A549 (cell line): ENCODE results near the gene PDIA3.

Source experiments
- EP300 ChIP-seq, 2 experiments: fragments of >200 bp; sonication (Bioruptor Twin); formaldehyde crosslinking; IDR thresholded peaks; 2 replicates in 1 of 2; 3 replicates in 1 of 2; pipeline ENCODE4 v1.6.1; 2016 to 2017
- FOSL2 ChIP-seq, 2 experiments: fragments of 450-650 bp in 1 of 2; fragments of >200 bp in 1 of 2; sonication (Bioruptor Twin) in 1 of 2; formaldehyde crosslinking; IDR thresholded peaks; 2 replicates each; pipeline versions ENCODE4 v1.5.0 to v1.6.1; 2016 to 2020; ENCODE audit warnings: mild to moderate bottlenecking in 1 of 2, moderate library complexity in 1 of 2
- FOXS1 ChIP-seq: fragments of 250-450 bp; sonication (Bioruptor Pico); IDR thresholded peaks from 2 replicates; pipeline ENCODE4 v1.5.0; 2020; ENCODE audit warnings: mild to moderate bottlenecking, moderate library complexity
- HDAC2 ChIP-seq: fragments of 200-600 bp; sonication (generic); IDR thresholded peaks from 2 replicates; pipeline ENCODE4 v1.6.1; 2016
- MAFK ChIP-seq: fragments of 450-650 bp; IDR thresholded peaks from 2 replicates; pipeline ENCODE4 v1.6.1; 2014; ENCODE audit not compliant: partially characterized antibody
- MAX ChIP-seq: IDR thresholded peaks from 2 replicates; pipeline ENCODE4 v1.6.1; 2012
- NPAS2 ChIP-seq: fragments of 250-450 bp; sonication (Bioruptor Pico); IDR thresholded peaks from 2 replicates; pipeline ENCODE4 v1.8.0; 2022; ENCODE audit warnings: mild to moderate bottlenecking, moderate library complexity, borderline replicate concordance
- NR3C1 ChIP-seq: fragments of >200 bp; sonication (Bioruptor Twin); formaldehyde crosslinking; IDR thresholded peaks from 3 replicates; pipeline ENCODE4 v1.6.1; 2017
- POLR2A ChIP-seq: IDR thresholded peaks from 2 replicates; pipeline ENCODE4 v1.6.1; 2012; ENCODE audit warnings: mild to moderate bottlenecking, low read length
- RAD21 ChIP-seq, 2 experiments: fragments of >200 bp in 1 of 2; sonication (Bioruptor Twin) in 1 of 2; formaldehyde crosslinking in 1 of 2; IDR thresholded peaks in 1 of 2; conservative IDR thresholded peaks in 1 of 2; 2 replicates in 1 of 2; 3 replicates in 1 of 2; pipeline ENCODE4 v1.6.1; 2012 to 2018; ENCODE audit warnings: inconsistent platforms in 1 of 2
- ZNF302 ChIP-seq: fragments of 250-450 bp; sonication (Bioruptor Pico); IDR thresholded peaks from 2 replicates; pipeline ENCODE4 v1.9.0; 2021; ENCODE audit warnings: inconsistent platforms, mild to moderate bottlenecking, moderate library complexity
- ZSCAN20 ChIP-seq: fragments of 250-450 bp; sonication (Bioruptor Pico); IDR thresholded peaks from 2 replicates; pipeline ENCODE4 v1.8.0; 2022; ENCODE audit warnings: mild to moderate bottlenecking, moderate library complexity
- TF ChIP-seq, protein P1 (sequence below): fragments of 450-650 bp; IDR thresholded peaks from 2 replicates; pipeline ENCODE4 v1.6.1; 2014; ENCODE audit warnings: antibody characterized with exemption
- TF ChIP-seq, protein P2 (sequence below): fragments of >200 bp; sonication (Bioruptor Twin); formaldehyde crosslinking; IDR thresholded peaks from 3 replicates; pipeline ENCODE4 v1.5.1; 2016

DNA sequence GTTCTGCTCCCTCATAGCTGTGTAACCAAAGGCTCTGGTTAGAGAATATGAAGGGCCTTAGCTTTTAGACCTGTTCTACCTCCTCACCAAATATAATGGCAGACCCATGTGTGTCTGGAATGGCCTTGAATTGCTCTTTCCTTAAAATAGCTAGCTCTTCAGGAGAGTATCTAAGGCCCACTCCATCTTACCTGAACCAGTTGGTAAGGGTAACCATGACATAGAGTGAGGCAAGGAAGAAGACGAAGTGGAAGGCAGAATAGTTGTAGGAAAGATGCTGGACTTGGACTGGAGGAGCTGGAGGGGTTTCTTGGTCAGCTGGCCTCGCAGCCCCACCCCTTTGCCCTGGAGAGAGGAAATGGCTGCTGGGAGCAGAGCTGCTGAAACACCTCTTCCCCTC lies 49.0 kb downstream of the PDIA3 start:
- TF ChIP-seq, protein P1, sequence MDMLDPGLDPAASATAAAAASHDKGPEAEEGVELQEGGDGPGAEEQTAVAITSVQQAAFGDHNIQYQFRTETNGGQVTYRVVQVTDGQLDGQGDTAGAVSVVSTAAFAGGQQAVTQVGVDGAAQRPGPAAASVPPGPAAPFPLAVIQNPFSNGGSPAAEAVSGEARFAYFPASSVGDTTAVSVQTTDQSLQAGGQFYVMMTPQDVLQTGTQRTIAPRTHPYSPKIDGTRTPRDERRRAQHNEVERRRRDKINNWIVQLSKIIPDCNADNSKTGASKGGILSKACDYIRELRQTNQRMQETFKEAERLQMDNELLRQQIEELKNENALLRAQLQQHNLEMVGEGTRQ = no peak
- TF ChIP-seq RAD21 (conservative IDR thresholded peaks at IDR 0.05 in 1 of 2, IDR thresholded peaks at IDR 0.05 in 1 of 2) (no peak), EP300 (IDR thresholded peaks at IDR 0.05) (no peak), NPAS2 (CRISPR knock-in tag) (no peak), MAX (no peak), POLR2A (no peak), HDAC2 (no peak), MAFK (no peak), FOSL2 (IDR thresholded peaks at IDR 0.05) (no peak), FOSL2 (CRISPR knock-in tag; IDR thresholded peaks at IDR 0.05) (no peak), ZNF302 (no peak), ZSCAN20 (no peak), NR3C1 (no peak), FOXS1 (CRISPR knock-in tag) (no peak)
- TF ChIP-seq, protein P2, sequence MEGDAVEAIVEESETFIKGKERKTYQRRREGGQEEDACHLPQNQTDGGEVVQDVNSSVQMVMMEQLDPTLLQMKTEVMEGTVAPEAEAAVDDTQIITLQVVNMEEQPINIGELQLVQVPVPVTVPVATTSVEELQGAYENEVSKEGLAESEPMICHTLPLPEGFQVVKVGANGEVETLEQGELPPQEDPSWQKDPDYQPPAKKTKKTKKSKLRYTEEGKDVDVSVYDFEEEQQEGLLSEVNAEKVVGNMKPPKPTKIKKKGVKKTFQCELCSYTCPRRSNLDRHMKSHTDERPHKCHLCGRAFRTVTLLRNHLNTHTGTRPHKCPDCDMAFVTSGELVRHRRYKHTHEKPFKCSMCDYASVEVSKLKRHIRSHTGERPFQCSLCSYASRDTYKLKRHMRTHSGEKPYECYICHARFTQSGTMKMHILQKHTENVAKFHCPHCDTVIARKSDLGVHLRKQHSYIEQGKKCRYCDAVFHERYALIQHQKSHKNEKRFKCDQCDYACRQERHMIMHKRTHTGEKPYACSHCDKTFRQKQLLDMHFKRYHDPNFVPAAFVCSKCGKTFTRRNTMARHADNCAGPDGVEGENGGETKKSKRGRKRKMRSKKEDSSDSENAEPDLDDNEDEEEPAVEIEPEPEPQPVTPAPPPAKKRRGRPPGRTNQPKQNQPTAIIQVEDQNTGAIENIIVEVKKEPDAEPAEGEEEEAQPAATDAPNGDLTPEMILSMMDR = no peak
